Measurements from ENCODE around the gene PSMD13.

The PSMD13 gene

DNA sequence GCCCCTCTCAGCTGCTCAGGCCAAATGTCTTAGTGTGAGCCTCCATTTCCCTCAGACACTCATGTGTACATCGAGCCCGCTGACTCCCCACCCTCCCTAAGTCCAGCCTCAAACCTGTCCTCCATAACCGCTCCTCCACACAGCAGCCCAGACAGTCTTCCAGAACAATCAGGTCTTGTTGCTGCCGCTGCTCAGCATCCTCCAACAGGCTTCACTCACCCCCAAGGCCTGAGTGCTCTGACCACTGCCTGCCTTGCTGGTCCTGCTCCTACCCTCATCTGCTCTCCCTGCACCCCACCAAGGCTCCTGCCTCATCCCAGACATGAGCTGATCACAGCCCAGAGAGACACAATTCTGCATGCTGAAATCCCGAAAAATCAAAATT is 17.1 kb downstream of the PSMD13 start:
- H3K9me3 Mint-ChIP-seq, result no peaks in the 10 kb centered on the region
- peaks cover 39% of the 10 kb centered on the region for H3K36me3 Mint-ChIP-seq (ENCODE audit: low read depth)
- H3K27ac Mint-ChIP-seq, result no peak overlapping the region

DNA sequence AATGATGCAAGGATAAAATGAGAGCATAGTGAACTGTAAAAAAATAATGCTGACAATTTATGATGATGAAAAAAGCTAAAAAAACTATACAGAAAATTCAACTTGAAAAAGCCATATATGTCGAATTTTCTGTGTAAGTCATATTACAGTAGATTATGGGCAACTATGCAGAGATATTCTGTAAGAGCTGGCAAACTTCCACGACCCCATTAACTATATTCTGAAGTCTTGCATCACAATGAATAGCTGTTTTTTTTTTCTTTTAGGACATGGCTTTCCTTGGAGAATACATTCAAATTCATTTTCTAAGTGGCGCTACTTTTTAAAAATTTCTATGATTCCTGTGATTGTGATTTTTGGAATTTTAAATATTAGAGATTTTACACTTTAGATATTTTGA is 18.4 kb downstream of the PSMD13 start:
- Mint-ChIP-seq H3K27me3 (ENCODE audit: low read depth) (peaks cover 6% of the 10 kb centered on the region), H3K36me3 (ENCODE audit: low read depth) (peaks cover 28% of the 10 kb centered on the region), H3K4me1 (no peaks in the 10 kb centered on the region), H3K9me3 (no peaks in the 10 kb centered on the region), H3K4me3 (no peak overlapping the region), H3K27ac (no peak overlapping the region)
- TF ChIP-seq, protein P1, sequence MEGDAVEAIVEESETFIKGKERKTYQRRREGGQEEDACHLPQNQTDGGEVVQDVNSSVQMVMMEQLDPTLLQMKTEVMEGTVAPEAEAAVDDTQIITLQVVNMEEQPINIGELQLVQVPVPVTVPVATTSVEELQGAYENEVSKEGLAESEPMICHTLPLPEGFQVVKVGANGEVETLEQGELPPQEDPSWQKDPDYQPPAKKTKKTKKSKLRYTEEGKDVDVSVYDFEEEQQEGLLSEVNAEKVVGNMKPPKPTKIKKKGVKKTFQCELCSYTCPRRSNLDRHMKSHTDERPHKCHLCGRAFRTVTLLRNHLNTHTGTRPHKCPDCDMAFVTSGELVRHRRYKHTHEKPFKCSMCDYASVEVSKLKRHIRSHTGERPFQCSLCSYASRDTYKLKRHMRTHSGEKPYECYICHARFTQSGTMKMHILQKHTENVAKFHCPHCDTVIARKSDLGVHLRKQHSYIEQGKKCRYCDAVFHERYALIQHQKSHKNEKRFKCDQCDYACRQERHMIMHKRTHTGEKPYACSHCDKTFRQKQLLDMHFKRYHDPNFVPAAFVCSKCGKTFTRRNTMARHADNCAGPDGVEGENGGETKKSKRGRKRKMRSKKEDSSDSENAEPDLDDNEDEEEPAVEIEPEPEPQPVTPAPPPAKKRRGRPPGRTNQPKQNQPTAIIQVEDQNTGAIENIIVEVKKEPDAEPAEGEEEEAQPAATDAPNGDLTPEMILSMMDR (IDR thresholded peaks at IDR 0.05; ENCODE audit: unreplicated experiment in 3 of 3), result no peak

More for the DNA sequence above, 17.1 kb downstream of the PSMD13 start:
- H3K4me3 Mint-ChIP-seq, result no peak overlapping the region
- TF ChIP-seq, protein P1 (IDR thresholded peaks at IDR 0.05; ENCODE audit: unreplicated experiment in 3 of 3), result no peak
- no peaks in the 10 kb centered on the region for H3K4me1 Mint-ChIP-seq
- peaks cover 6% of the 10 kb centered on the region for H3K27me3 Mint-ChIP-seq (ENCODE audit: low read depth)

DNA sequence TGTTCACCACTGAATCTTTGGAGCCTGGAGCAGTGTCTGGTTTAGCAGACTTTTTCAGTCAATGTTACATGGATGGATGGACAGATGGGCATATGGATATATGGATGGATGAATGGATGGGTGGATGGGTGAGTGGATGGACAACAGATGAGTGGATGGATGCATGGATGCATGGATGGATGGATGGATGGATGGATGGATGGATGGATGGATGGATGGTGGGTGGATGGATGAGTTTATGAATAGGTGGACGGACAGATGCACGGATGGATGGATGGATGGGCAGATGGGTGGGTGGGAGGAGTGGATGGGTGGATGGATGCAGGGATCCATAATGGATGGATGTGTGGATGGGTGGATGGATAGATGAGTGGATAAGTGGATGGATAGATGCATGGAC is 19.0 kb downstream of the PSMD13 start:
- Mint-ChIP-seq H3K27ac (no peak overlapping the region), H3K4me1 (no peaks in the 10 kb centered on the region), H3K27me3 (ENCODE audit: low read depth) (peaks cover 6% of the 10 kb centered on the region), H3K36me3 (ENCODE audit: low read depth) (peaks cover 24% of the 10 kb centered on the region), H3K4me3 (no peak overlapping the region), H3K9me3 (peaks cover 2% of the 10 kb centered on the region)
- TF ChIP-seq, protein P1 (IDR thresholded peaks at IDR 0.05; ENCODE audit: unreplicated experiment in 3 of 3), result no peak

DNA sequence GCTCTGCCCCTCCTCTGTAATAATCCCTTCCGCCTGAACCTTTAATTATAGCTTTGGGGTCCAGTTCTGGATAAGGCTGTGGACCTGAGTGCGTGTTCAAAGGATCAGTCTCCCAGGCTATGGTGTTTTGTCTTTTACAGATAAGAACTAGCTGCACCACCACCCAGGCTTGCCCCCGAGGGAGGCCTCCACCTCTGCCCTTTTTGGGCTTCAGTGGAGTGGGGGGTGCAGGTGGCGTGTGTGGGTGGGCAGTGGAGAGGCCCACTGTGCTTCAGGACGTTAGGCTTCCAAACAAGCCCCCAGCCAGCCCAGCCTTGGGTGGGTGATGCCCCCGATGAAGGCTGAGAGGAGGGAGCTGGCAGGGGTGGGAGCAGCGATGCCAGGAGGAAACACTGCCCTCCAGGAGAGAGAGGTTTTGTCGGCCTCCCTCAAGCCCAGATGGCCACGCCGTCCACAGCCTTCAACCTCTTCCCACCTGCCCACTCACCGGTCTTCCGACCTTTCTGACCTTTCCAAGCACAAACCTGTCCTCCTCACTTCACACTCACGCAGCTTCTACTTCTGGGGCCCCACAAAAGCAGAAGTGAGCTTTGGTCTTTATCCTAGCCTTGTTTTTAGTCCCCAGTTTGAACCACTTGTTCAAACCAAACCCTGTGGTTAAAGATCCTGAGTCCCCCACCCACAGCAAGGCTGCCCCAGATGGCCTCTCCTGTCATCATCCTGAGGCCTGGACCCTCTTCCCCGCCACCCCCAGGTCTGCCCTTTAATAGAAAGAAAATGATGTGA is 20.4 kb downstream of the PSMD13 start:
- peaks cover 3% of the 10 kb centered on the region for H3K27me3 Mint-ChIP-seq (ENCODE audit: low read depth)
- H3K9me3 Mint-ChIP-seq, result peaks cover 11% of the 10 kb centered on the region
- TF ChIP-seq, protein P1 (IDR thresholded peaks at IDR 0.05; ENCODE audit: unreplicated experiment in 3 of 3), result no peak
- peaks cover 12% of the 10 kb centered on the region for H3K36me3 Mint-ChIP-seq (ENCODE audit: low read depth)
- no peaks in the 10 kb centered on the region for H3K4me1 Mint-ChIP-seq
- no peak overlapping the region for H3K4me3 Mint-ChIP-seq
- no peak overlapping the region for H3K27ac Mint-ChIP-seq

DNA sequence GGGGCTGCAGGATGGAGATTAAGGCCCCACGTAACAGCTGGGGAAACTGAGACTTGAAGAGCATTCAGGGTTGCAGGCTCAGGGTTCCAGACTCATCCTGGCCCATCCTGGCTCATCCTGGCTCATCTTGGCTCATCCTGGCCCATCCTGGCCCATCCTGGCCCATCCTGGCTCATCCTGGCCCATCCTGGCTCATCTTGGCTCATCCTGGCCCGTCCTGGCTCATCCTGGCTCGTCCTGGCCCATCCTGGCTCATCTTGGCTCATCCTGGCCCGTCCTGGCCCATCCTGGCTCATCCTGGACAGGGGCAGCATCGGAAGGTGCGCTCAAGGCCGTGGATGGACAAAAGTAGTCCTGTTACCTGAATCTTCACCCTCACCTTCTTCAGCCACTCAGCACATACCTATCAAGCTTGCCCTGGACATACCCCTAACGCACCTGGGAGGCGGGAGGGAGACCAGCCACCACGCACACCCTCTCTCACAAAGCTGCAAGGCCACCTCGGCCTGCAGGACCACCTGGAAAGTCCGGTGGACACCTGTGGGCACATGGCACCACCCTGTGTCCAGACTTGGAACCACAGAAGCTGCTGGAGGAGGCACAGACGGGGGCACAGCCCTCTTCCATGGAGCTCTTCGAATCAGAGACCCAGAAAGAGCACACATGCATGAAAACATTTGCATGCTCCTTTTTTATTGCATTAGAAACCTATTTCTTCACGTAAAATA is 21.2 kb downstream of the PSMD13 start:
- H3K27me3 Mint-ChIP-seq (ENCODE audit: low read depth), result peaks cover 3% of the 10 kb centered on the region
- no peak overlapping the region for H3K4me3 Mint-ChIP-seq
- TF ChIP-seq, protein P1 (IDR thresholded peaks at IDR 0.05; ENCODE audit: unreplicated experiment in 3 of 3), result no peak
- no peaks in the 10 kb centered on the region for H3K4me1 Mint-ChIP-seq
- H3K9me3 Mint-ChIP-seq, result peaks cover 13% of the 10 kb centered on the region
- H3K36me3 Mint-ChIP-seq (ENCODE audit: low read depth), result peaks cover 6% of the 10 kb centered on the region
- H3K27ac Mint-ChIP-seq, result no peak overlapping the region

Measured in nephron (organoid).